Breast epithelium (tissue), 4 donors: ENCODE data around the gene NRL. TPM values are rescaled to one million over a fixed set of nuclear protein-coding genes. Genes with fewer than 3 reads are reported as not detected.

Experiments used
- DNase-seq, 2 donors: peaks; one replicate each; pipeline ENCODE4 v3.0.0-alpha.2; 2019; ENCODE audit warnings: low spot score in 2 of 2
- H3K27ac ChIP-seq, 2 donors: fragments of 200-600 bp; sonication (generic) in 1 of 2; one replicate each; pipeline ENCODE4 v1.5.1; 2016 to 2019; ENCODE audit warnings: mild to moderate bottlenecking in 1 of 2
- H3K27me3 ChIP-seq, 2 donors: fragments of 200-600 bp; sonication (generic) in 1 of 2; one replicate each; pipeline versions ENCODE4 v1.5.1 to v1.6.0; 2017 to 2019; ENCODE audit warnings: control low read depth in 1 of 2, mild to moderate bottlenecking in 1 of 2
- H3K36me3 ChIP-seq: fragments of 200-600 bp; one replicate; pipeline ENCODE4 v1.5.1; 2019
- H3K4me1 ChIP-seq, 2 donors: fragments of 200-600 bp; sonication (generic); one replicate each; pipeline ENCODE4 v1.5.1; 2016 to 2019; ENCODE audit warnings: control low read depth in 1 of 2
- H3K4me3 ChIP-seq, 3 donors: fragments of 200-600 bp; sonication (generic); 1 replicate in 2 of 3; 2 replicates in 1 of 3; pipeline ENCODE4 v1.5.1; 2016 to 2019; ENCODE audit warnings: mild to moderate bottlenecking in 3 of 3, moderate library complexity in 2 of 3
- H3K9me3 ChIP-seq, 2 donors: fragments of 200-600 bp; sonication (generic) in 1 of 2; one replicate each; pipeline ENCODE4 v1.5.1; 2016 to 2019; ENCODE audit warnings: control low read depth in 1 of 2
- CTCF ChIP-seq, 3 donors: fragments of 450-650 bp; IDR thresholded peaks; one replicate each; pipeline ENCODE4 v1.5.1; 2016 to 2017; ENCODE audit warnings: antibody characterized with exemption in 3 of 3, mild to moderate bottlenecking in 3 of 3, moderate library complexity in 3 of 3
- POLR2A ChIP-seq: fragments of 450-650 bp; IDR thresholded peaks from one replicate; pipeline ENCODE4 v1.6.1; 2016; ENCODE audit warnings: antibody characterized with exemption, mild to moderate bottlenecking, moderate library complexity
- POLR2AphosphoS5 ChIP-seq, 3 donors: sonication (generic); formaldehyde crosslinking; IDR thresholded peaks; one replicate each; pipeline ENCODE4 v1.6.1; 2017; ENCODE audit warnings: antibody characterized with exemption in 3 of 3
- intact Hi-C: fragments of 100-400 bp; cut with DNase I; formaldehyde crosslinking; loops from one replicate; pipeline ENCODE4 v1.15.1; 2023; ENCODE audit warnings: low total_unique reads
- total RNA-seq, 3 donors: library from RNA; depleted of rRNA; stranded (reverse); fragments of >200 nt; gene quantifications; one replicate each; pipeline ENCODE4 v1.1.0, GENCODE V29; 2016

The NRL gene
- total RNA-seq, 3 donors from 2014 or later, result 2.1 to 5.6 (median 2.5) TPM

DNA sequence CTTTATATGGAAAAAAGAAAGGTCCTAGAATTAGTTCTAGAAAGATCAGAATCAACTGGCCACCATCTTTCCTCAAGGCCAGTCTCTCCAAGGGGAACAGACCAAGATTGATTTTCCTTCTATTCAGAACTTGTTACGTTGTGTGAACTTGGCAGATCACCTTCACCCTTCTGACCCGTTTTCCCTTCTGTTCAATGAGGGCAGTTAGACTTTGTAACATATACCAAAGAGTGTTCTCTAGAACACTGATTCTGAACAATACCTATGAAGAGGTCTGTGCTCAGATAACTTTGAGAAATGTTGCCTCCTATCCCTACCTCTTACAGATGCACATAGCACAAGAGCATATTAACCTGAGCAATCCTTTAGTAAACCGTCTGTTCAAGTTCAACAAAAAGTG lies 31.3 kb downstream of the NRL start:
- Histone ChIP-seq H3K9me3 (no peaks in the 10 kb centered on the region), H3K4me1 (no peaks in the 10 kb centered on the region), H3K27ac (no peak overlapping the region), H3K27me3 (no peaks in the 10 kb centered on the region), H3K4me3 (no peak overlapping the region), H3K36me3 (no peaks in the 10 kb centered on the region)
- DNase-seq, result no peak
- intact Hi-C loops, result no loop called here
- TF ChIP-seq CTCF (IDR thresholded peaks at IDR 0.05) (no peak), POLR2A (no peak), POLR2AphosphoS5 (IDR thresholded peaks at IDR 0.05) (no peak)

DNA sequence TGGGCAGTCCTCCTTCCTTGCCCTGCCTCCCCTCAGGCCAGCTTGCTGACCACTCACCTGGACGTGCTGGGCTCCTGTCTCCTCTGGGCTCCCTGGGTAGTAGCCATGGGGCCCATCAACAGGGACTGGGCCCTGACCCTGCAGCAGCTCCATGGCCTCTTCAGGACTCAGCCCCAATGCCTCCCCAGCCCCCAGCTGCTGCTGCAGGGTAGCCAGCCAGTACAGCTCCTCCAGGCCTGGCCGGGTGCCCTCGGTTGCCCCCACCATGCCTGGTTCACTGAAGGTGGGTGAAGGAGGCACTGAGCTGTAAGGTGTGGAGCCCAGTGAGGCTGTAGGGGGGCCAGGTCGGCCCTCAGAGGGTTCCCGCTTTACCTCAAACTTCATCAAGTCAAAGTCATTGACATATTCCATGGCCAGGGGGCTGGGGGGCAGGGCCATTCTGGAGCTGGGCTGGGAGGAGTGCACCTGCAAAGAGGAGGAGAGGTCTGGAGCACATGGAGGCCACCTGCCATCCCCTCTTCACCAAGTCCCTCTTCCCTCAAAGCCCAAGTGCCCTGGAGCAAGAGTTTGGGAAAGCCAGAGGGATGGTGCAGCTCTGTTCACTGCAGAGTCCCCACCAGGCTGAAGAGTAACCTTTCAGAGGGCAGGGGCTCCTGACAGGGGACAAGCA lies 32.2 kb downstream of the NRL start:
- TF ChIP-seq POLR2AphosphoS5 (IDR thresholded peaks at IDR 0.05), result no peak
- no peak for TF ChIP-seq CTCF (IDR thresholded peaks at IDR 0.05)
- no peak for TF ChIP-seq POLR2A
- DNase-seq, result no peak
- H3K36me3 ChIP-seq, result no peaks in the 10 kb centered on the region
- no peak overlapping the region for H3K4me3 ChIP-seq
- H3K27me3 ChIP-seq, result no peaks in the 10 kb centered on the region
- no peaks in the 10 kb centered on the region for H3K4me1 ChIP-seq
- H3K9me3 ChIP-seq, result no peaks in the 10 kb centered on the region
- H3K27ac ChIP-seq, result no peak overlapping the region
- intact Hi-C loops, result no loop called here

DNA sequence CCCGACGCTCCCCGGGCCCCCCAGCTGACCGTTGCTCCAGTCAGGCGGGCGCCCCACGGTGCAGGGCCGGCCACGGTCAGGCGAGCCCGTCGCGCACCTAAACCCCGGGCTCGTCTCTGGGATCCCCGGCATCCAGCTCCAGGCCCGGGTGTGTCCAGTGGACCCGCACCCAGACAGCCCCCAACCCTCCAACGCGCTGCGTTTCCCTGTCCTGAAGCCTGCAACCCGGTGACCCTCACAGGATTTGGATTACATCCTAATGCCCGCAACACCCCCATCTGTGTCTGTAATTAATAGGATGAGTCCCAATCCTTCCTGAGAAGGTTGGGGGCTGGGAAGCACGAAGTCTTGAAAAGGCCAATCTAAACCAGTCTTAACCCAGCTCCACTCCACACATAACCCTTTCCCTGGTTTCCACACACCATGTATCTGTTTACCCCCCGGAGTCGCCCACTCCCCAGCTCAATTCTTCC lies 33.0 kb downstream of the NRL start:
- no peak for DNase-seq
- Histone ChIP-seq H3K4me3 (peak overlapping the region; percentile 41 to 72 (median 71)), H3K27me3 (no peaks in the 10 kb centered on the region), H3K36me3 (no peaks in the 10 kb centered on the region), H3K27ac (peak overlapping the region; percentile 2 to 66), H3K4me1 (no peaks in the 10 kb centered on the region), H3K9me3 (no peaks in the 10 kb centered on the region)
- intact Hi-C loops, result no loop called here
- TF ChIP-seq POLR2AphosphoS5 (IDR thresholded peaks at IDR 0.05), result no peak
- no peak for TF ChIP-seq CTCF (IDR thresholded peaks at IDR 0.05)
- TF ChIP-seq POLR2A, result no peak

- H3K4me3 ChIP-seq, result peak overlapping the region; percentile 41 to 72 (median 71)
- intact Hi-C loops, result no loop called here
- no peaks in the 10 kb centered on the region for H3K9me3 ChIP-seq
- TF ChIP-seq POLR2AphosphoS5 (IDR thresholded peaks at IDR 0.05) (no peak), POLR2A (no peak), CTCF (IDR thresholded peaks at IDR 0.05) (no peak)
- peak overlapping the region; percentile 2 to 66 for H3K27ac ChIP-seq
- peak in 1 of 2 donors; percentile 64 for DNase-seq
- no peaks in the 10 kb centered on the region for H3K36me3 ChIP-seq
- H3K4me1 ChIP-seq, result no peaks in the 10 kb centered on the region
- H3K27me3 ChIP-seq, result no peaks in the 10 kb centered on the region
Observed at GRCh38 chr14:24080888-24081738, 33.6 kb downstream of the NRL start.

GRCh38 chr14:24080142-24080530 lies 34.6 kb downstream of the NRL start:
- no peaks in the 10 kb centered on the region for H3K27me3 ChIP-seq

More at GRCh38 chr14:24080142-24080530, 34.6 kb downstream of the NRL start:
- intact Hi-C loops, result no loop called here
- no peaks in the 10 kb centered on the region for H3K9me3 ChIP-seq
- H3K36me3 ChIP-seq, result no peaks in the 10 kb centered on the region
- H3K27ac ChIP-seq, result no peak overlapping the region
- DNase-seq, result no peak
- H3K4me3 ChIP-seq, result no peak overlapping the region
- no peaks in the 10 kb centered on the region for H3K4me1 ChIP-seq
- TF ChIP-seq POLR2A, result no peak
